LNCaP clone FGC (cell line): ENCODE results near the gene NIT1.

Source experiments
- DNase-seq: peaks from one replicate; pipeline ENCODE4 v3.0.0-alpha.2; 2011; ENCODE audit warnings: low read depth
- H3K4me3 ChIP-seq: 2 replicates; pipeline ENCODE4 v1.5.1; 2011; ENCODE audit warnings: mild to moderate bottlenecking, low read depth, low read length, control low read depth
- TF ChIP-seq, protein P1 (sequence below): IDR thresholded peaks from 2 replicates; pipeline ENCODE4 v1.5.1; 2012; ENCODE audit warnings: mild to moderate bottlenecking; ENCODE audit not compliant: control insufficient read depth, insufficient read depth; ENCODE audit errors: extremely low read depth

Gene NIT1

DNA sequence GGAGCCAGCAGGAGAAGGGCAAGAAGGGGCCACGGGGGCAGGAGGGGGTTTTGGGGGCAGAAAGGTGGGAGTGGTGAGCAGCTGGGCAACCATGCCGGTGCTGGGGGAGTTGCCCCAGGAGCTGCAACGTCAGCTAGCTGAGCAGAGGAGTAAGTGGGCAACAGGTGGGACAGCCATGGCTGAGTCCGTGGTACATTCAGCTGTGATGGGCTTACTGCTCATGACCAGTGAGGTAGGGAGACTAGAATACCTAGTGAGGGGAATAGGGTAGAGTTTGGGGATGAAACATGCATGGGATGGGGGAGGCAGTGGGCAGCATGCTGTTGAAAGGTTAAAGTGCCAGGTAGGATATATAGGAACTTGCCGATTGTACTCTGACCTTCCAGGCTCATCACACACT is 43.7 kb downstream of the NIT1 start:
- TF ChIP-seq, protein P1, sequence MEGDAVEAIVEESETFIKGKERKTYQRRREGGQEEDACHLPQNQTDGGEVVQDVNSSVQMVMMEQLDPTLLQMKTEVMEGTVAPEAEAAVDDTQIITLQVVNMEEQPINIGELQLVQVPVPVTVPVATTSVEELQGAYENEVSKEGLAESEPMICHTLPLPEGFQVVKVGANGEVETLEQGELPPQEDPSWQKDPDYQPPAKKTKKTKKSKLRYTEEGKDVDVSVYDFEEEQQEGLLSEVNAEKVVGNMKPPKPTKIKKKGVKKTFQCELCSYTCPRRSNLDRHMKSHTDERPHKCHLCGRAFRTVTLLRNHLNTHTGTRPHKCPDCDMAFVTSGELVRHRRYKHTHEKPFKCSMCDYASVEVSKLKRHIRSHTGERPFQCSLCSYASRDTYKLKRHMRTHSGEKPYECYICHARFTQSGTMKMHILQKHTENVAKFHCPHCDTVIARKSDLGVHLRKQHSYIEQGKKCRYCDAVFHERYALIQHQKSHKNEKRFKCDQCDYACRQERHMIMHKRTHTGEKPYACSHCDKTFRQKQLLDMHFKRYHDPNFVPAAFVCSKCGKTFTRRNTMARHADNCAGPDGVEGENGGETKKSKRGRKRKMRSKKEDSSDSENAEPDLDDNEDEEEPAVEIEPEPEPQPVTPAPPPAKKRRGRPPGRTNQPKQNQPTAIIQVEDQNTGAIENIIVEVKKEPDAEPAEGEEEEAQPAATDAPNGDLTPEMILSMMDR, result no peak
- DNase-seq, result no peak
- H3K4me3 ChIP-seq, result no peak overlapping the region

- TF ChIP-seq, protein P1, result no peak
- no peak for DNase-seq
- H3K4me3 ChIP-seq, result no peak overlapping the region
Measured at GRCh38 chr1:161162052-161162451, 44.1 kb downstream of the NIT1 start.

- DNase-seq, result no peak
- no peak overlapping the region for H3K4me3 ChIP-seq
- TF ChIP-seq, protein P1, result no peak
Measured at GRCh38 chr1:161162806-161163205, 44.9 kb downstream of the NIT1 start.

GRCh38 chr1:161163793-161164192 is 45.9 kb downstream of the NIT1 start:
- no peak overlapping the region for H3K4me3 ChIP-seq
- TF ChIP-seq, protein P1, result no peak
- DNase-seq, result no peak

DNA sequence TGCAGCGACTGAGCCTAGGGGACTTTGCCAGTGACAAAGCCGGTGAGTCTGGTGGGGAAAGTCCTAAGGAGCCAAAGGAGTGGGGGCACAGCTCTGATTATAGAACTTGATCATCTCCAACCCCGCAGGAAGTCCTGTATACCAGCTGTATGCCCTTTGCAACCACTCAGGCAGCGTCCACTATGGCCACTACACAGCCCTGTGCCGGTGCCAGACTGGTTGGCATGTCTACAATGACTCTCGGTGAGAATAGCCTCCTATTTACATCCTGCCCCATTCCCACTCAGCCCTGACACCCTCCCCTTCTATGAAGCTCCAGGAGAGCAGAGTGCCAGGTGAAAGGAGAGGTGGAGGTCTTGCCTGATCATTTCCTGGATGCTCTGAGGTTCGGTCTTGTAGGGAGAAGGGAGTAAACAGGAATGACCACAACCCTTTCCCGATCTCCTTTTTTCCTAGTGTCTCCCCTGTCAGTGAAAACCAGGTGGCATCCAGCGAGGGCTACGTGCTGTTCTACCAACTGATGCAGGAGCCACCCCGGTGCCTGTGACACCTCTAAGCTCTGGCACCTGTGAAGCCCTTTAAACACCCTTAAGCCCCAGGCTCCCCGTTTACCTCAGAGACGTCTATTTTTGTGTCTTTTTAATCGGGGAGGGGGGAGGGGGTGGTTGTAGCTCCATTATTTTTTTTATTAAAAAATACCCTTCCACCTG is 47.2 kb downstream of the NIT1 start:
- TF ChIP-seq, protein P1, result no peak
- H3K4me3 ChIP-seq, result peak overlapping the region; percentile 89
- no peak for DNase-seq

- peak; percentile 98 for DNase-seq
- TF ChIP-seq, protein P1, result peak; percentile 40
- peak within 1 kb of the TSS; percentile 89 for H3K4me3 ChIP-seq
Measured at GRCh38 chr1:161165742-161166668, 48.1 kb downstream of the NIT1 start, which contains the start of gene PPOX. PPOX (plus strand) TSS chr1:161166426; CDS start chr1:161166848, 422 bp downstream.
